ENCODE measurements around the gene CDK14. TPM values are rescaled to one million over a fixed set of nuclear protein-coding genes. Genes with fewer than 3 reads are reported as not detected.

Gene CDK14
- total RNA-seq, 6 donors from 2014 or later, result 21.7 to 53.4 (median 37.1) TPM

GRCh38 chr7:91098566-91098965 lies 502.4 kb downstream of the CDK14 start:
- WGBS, 2 donors, result 83 to 89% methylated on average over 1 of the region's 1 CpG
- no peak overlapping the region for H3K27ac ChIP-seq

GRCh38 chr7:91103363-91103762 lies 507.2 kb downstream of the CDK14 start:
- WGBS, 2 donors, result 70 to 100% methylated on average over 1 of the region's 1 CpG
- TF ChIP-seq POLR2A (IDR thresholded peaks at IDR 0.05) (no peak), EP300 (IDR thresholded peaks at IDR 0.05) (no peak), CTCF (IDR thresholded peaks at IDR 0.05) (no peak), POLR2AphosphoS5 (IDR thresholded peaks at IDR 0.05) (no peak)
- no peak overlapping the region for H3K4me3 ChIP-seq
- no peaks in the 10 kb centered on the region for H3K36me3 ChIP-seq
- no peaks in the 10 kb centered on the region for H3K4me1 ChIP-seq
- no peak overlapping the region for H3K27ac ChIP-seq
- DNase-seq, result no peak
- no peaks in the 10 kb centered on the region for H3K9me3 ChIP-seq
- H3K27me3 ChIP-seq, result no peaks in the 10 kb centered on the region
- ATAC-seq (ENCODE audit: low FRiP score in 2 of 2), result no peak

More at GRCh38 chr7:91098566-91098965, 502.4 kb downstream of the CDK14 start:
- Histone ChIP-seq H3K27me3 (no peaks in the 10 kb centered on the region), H3K4me1 (no peaks in the 10 kb centered on the region), H3K9me3 (no peaks in the 10 kb centered on the region), H3K4me3 (no peak overlapping the region), H3K36me3 (no peaks in the 10 kb centered on the region)
- ATAC-seq (ENCODE audit: low FRiP score in 2 of 2) (no peak), DNase-seq (no peak)
- TF ChIP-seq EP300 (IDR thresholded peaks at IDR 0.05) (no peak), CTCF (IDR thresholded peaks at IDR 0.05) (no peak), POLR2AphosphoS5 (IDR thresholded peaks at IDR 0.05) (no peak), POLR2A (IDR thresholded peaks at IDR 0.05) (no peak)

- Histone ChIP-seq H3K27me3 (no peaks in the 10 kb centered on the region), H3K4me3 (no peak overlapping the region), H3K4me1 (no peaks in the 10 kb centered on the region), H3K9me3 (no peaks in the 10 kb centered on the region), H3K27ac (no peak overlapping the region), H3K36me3 (peaks cover 0 to 2% (median 0%) of the 10 kb centered on the region in 4 donors)
- no peak for ATAC-seq (ENCODE audit: low FRiP score in 2 of 2)
- DNase-seq, result no peak
- TF ChIP-seq CTCF (IDR thresholded peaks at IDR 0.05), result no peak
- TF ChIP-seq POLR2A (IDR thresholded peaks at IDR 0.05), result no peak
- TF ChIP-seq EP300 (IDR thresholded peaks at IDR 0.05), result no peak
- TF ChIP-seq POLR2AphosphoS5 (IDR thresholded peaks at IDR 0.05), result no peak
- WGBS, 2 donors, result 71 to 81% methylated on average over 3 of the region's 3 CpGs
Observed at GRCh38 chr7:91107460-91107859, 511.3 kb downstream of the CDK14 start.

- no peak for TF ChIP-seq CTCF (IDR thresholded peaks at IDR 0.05)
- no peak for TF ChIP-seq POLR2AphosphoS5 (IDR thresholded peaks at IDR 0.05)
- no peak for ATAC-seq (ENCODE audit: low FRiP score in 2 of 2)
- no peaks in the 10 kb centered on the region for H3K27me3 ChIP-seq
- no peaks in the 10 kb centered on the region for H3K4me1 ChIP-seq
- H3K9me3 ChIP-seq, result no peaks in the 10 kb centered on the region
- no peak overlapping the region for H3K27ac ChIP-seq
- peaks cover 0 to 12% (median 0%) of the 10 kb centered on the region in 4 donors for H3K36me3 ChIP-seq
- WGBS, 2 donors, result 96 to 97% methylated on average over 3 of the region's 3 CpGs
- H3K4me3 ChIP-seq, result no peak overlapping the region
- DNase-seq, result no peak
Observed at GRCh38 chr7:91109200-91109599, 513.1 kb downstream of the CDK14 start.

GRCh38 chr7:91112902-91113341 lies 516.8 kb downstream of the CDK14 start:
- WGBS, 2 donors, result 65 to 80% methylated on average over 2 of the region's 2 CpGs
- no peak for ATAC-seq (ENCODE audit: low FRiP score in 2 of 2)
- no peaks in the 10 kb centered on the region for H3K9me3 ChIP-seq

More at GRCh38 chr7:91112902-91113341, 516.8 kb downstream of the CDK14 start:
- Histone ChIP-seq H3K4me1 (no peaks in the 10 kb centered on the region), H3K27me3 (no peaks in the 10 kb centered on the region), H3K27ac (no peak overlapping the region), H3K4me3 (no peak overlapping the region), H3K36me3 (peaks cover 0 to 12% (median 0%) of the 10 kb centered on the region in 4 donors)
- TF ChIP-seq EP300 (IDR thresholded peaks at IDR 0.05) (no peak), POLR2AphosphoS5 (IDR thresholded peaks at IDR 0.05) (no peak), CTCF (IDR thresholded peaks at IDR 0.05) (no peak), POLR2A (IDR thresholded peaks at IDR 0.05) (no peak)
- no peak for DNase-seq

All from upper lobe of left lung (tissue), 6 donors.